ENCODE data around the gene MFSD6L.

Gene MFSD6L, protein sequence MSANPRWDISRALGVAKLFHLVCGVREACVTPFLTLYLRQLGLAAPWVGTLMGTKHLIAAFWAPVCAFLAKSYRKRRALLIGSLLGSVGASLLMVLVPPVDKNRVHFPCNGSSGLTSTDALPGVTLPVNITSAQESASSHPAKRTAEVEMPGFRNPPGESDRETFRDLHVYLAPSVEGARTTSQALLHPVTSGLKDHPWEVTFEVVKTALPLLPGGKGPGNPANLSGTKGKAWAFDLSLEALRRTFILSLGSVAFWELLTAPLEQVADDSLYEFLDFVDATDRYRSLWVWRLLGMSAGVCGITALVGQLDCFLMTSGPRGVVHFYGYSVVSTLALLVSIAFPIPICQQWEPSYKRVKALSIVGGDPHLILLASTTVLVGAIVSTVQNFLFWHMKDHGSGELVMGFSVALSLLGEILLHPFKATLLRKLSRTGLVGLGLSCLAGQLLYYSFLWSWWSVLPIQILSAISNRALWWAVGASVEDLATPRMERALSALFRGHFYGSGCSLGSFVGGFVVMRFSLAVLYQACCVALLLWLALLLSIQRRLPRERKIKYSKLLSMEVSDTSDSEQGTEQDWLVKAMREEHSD

DNA sequence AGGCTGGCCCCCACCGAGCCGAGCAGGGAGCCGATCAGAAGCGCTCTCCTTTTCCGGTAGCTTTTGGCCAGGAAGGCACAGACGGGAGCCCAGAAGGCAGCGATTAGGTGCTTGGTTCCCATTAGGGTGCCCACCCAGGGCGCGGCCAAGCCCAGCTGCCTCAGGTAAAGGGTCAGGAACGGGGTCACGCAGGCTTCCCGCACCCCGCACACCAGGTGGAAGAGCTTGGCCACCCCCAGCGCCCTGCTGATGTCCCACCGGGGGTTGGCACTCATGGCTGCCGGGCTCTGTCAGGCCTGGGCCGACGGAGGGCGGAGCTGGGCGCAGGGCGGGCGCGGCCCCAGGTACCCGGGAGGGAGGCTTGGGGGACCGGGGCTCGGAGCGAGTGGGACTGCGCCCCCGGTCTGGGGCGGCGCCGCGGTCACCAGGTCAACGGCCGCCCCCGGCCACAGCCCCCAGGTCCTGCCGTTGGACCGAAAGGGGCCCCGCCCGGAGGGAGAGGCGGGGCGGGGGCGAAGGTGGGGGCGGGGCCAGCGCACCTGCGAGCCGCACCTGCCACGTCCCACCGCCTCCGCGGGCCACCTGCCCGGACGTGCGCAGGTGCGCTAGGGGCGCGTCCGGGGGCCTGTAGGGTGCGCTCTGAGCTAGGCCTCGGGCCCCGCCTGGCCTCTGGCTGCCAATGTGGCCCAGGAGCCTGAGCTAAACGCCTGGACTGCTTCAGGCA lies at the start of gene MFSD6L:
Gene MFSD6L, minus strand, starts transcription at position 520 of the 724 bp plus-strand sequence. Its CDS starts 245 bp downstream, at position 275.
- no peak for DNase-seq

DNA sequence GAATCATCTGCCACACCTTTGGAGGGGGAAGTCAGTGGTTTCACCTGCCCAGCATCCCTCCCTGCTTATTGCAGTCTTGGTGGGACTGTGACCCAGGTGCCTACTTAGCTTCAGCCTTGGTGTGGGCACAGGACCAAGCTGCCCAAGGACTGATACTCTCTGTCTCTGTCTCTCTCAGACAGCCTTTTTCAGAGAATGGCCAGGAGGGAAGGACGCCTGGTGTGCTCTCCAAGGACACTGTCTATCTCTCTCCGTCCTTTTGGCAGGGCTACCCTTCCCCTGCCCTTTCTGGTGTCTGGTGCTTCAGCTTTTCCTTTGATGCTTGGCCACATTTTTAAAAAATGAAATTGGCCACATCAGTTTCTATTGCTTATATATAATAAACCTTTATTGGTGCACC lies 48.7 kb upstream of the MFSD6L start:
- no peak for DNase-seq

DNA sequence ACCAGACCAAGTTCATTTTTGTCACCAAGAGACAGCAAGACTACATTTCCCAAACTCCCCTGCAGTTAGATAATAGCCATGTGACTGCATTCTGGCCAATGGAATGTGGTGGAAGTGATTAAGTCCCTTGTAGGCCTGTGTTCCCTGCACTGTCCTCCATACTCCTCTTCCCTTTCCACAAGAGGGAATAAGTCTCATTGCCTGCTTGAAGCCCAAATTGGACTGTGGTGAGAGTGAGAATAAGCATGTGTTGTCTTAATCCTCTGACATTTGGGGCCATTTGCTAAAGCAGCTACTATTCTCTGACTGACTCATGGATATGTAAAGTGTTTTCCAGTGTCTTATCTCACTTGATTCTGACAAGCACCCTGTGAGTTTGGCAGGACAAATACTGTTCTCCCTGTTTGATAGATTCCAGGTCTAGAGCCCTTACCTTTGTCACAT lies 47.6 kb upstream of the MFSD6L start:
- DNase-seq: no peak

DNA sequence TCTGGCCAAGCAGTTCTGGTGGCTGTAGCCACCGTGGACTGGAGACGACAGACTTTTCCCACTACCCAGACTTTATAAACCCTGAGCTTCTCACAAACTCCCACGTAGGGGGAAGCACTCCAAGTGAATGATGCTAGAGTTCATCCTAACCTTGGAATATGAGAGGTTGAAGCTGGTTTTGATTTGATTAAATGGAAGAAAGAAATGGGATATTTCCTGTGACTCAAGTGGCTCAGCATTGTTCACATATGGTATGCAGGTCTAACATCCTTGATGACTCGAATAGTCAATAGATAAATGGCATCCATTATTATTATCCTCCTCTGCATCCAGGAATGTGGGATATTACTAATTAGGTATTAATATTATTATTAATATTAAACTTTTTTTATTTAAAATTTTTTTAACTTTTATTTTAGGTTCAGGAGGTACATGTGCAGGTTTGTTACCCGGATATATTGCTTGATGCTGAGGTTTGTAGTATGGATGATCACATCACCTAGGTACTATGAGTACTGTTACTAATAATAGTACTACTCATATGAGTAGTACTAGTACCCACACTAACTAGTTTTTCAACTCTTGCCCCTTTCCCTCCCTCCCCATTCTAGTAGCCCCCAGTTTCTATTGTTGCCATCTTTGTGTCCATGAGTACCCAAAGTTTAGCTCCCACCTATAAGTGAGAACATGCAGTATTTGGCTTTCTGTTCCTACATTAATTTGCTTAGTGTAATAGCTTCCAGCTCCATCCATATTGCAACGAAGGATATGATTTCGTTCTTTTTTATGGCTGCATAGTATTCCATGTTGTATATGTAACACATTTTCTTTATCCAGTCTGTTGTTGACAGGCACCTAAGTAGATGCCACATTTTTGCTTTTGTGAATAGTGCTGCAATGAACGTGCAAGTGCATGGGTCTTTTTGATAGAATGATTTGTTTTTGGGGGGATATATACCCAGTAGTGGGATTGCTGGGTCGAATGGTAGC lies 45.4 kb upstream of the MFSD6L start:
- DNase-seq: no peak

DNA sequence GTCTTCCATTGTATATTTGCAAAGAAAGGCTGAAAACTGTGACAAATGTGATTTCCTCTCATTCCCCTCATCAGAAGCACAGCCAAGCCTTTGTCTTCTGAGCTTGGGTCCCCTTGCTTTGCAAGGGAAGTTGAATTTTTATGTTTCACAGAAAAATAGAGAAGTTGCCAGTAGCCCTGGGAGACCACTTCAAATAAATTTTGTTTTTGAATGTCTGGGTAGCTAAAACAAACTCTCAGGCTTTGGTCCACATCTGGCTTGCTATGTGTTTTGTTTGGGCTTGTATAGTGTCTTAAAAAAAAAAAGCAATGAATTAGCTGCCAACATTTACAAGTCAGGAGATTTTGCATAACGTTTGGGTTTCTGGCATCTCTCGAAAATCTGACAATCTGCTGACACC lies 44.2 kb upstream of the MFSD6L start:
- DNase-seq: no peak

DNA sequence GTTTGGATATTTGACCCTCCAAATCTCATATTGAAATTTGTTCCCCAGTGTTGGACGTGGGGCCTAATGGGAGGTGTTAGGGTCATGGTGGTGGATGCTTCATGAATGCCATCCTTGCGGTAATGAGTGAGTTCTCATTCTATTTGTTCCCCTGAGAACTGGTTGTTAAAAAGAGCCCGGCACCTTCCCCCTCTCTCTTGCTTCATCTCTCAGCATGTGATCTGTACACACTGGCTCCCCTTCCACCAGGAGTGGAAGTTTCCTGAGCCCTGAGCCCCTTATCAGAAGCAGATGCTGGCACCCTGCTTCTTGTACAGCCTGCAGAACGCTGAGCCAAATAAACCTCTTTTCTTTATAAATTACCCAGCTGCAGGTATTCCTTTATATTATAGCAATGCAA lies 42.7 kb upstream of the MFSD6L start:
- no peak for DNase-seq

DNA sequence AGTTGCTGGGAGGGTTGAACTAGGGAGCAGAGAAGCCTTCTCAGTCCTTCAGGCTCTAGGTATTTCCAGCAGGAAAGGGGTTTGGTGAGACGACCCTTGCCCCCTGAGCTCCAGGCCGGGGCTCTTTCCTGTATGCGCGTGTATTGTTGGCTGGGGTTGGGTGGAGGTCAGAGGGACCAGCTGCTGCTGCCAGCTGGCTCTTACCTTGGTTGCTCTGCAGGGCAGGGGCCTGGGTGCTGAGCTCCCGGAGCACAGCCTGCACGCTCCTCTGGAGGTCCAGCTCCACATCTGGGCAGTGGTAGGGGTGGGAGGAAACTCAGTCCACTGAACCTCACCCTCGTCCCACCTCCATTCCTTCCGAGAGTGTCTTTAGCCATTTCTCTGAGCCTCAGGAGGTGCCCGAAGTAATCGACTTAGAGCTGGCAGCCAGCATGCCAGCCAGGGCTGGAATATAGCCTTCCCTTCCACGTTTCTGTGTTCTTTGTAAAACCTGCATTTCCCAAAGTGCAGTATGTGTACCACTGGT lies 40.3 kb upstream of the MFSD6L start:
- no peak for DNase-seq

DNA sequence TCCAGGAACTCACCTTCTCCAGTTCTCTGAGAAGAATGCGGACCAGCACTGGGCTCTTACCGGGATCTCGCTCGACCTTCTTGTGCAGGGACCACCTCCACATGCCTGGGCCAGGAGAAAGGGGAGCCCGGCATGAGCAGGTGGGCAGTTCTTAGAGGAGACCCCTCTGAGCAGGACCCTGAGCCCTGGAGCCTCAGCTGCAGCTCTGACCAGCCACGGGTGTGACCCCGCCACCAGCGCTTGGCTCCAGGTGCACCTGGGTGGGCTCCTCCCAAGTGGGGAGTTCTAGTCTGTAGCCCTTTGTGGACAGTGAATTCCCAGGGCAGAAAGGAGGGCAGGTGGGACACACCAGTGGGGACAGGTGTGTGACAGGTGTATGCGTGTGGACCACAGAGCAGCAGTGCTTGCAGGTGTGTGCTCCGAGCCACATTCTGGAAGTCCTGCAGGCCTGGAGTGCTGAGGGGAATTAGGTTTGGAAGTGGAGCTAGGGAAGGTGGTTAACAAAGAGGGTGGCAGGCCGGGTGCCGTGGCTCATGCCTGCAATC lies 39.5 kb upstream of the MFSD6L start:
- DNase-seq: no peak

DNA sequence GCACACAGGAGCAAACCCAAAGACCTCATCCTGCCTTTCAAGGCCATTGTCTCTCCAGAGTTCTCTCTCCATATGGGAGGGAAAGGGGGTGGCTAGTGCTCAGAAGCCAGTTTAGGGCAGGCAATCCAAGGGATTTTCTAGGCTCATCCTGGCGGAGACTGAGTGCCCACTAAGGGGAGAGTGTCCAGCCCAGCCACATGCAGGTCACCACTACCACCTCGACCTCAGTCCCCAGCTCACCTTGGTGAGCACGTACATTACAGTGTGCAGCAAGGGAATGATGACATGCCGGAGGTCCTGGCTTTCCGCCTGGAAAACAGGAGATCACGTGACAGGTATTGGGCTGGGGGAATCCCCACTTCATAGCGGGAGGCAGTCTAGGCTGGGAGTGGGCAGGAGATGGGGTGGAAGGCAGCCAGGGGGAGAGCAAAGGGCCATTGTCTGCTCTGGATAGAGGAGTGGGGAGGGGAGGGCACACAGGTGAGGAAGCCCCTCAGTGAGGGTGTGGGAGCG lies 38.5 kb upstream of the MFSD6L start:
- DNase-seq: no peak

DNA sequence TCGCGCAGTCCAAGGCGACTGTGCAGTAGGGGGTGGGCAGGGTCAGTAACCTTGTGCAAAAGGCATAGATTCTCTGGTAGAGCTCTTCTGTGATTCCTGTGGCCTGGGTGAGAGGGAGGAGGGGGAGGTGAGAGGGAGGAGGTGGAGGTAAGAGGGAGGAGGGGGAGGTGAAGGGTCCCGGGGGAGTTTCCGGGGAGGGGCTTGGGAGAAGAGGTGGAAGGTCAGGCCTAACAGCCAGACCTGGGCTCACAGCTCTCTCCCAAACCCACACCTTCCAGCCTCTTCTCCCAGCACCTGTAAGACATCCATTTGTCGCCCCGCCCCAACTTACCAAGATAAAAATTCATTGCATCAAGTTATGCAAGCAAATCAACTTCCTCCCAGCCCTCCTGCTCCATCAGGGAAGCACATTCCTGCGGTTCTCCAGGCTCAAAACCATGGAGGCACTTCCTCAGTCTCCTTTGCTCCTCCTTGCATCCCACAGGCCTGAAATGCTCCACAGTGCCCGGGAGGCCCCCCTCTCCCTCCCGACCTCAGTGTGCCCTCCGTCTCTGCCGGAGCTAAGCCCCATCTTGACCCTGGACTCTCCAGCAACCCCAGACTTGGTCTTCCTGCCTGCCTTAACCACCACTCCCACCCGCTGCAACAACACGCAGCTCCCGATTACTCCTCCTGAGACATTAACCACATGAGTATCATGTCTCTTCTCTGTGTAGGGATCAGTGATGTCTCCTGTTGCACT lies 37.8 kb upstream of the MFSD6L start:
- no peak for DNase-seq

DNA sequence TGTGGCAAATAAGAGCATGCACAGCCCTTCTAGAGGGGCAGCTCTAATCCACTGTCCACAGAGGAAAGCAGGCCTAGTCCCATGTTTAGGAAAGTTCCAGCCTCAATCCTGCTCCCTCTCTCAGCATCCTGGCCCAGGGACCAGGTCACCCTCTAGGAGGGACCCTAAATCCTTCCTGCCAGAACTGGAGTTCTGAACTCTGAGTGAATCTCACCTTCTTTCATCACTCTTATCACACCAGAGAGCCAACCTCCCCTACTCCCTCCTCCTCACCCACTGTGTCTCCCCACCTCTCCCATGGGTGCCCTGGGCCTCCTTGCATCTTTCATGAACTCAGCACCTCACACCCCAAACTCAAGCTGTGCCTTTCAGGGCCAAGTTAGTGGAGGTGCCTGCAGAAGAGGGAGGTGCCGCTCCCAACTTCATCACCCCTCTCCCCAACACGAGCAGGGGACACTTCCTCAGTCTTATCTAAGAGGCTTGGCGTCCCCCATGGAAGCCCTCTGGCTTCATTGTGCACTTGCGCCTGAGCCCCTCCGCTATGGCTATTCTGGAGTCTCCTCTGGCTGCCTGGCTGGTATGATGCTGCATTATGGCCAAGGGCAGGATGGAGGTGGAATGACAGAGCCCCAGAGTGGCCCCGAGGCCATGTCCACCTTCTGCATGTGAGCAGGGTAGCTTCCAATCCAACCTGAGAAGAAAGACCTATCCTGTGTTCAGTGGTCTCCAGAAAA lies 36.6 kb upstream of the MFSD6L start:
- no peak for DNase-seq

DNA sequence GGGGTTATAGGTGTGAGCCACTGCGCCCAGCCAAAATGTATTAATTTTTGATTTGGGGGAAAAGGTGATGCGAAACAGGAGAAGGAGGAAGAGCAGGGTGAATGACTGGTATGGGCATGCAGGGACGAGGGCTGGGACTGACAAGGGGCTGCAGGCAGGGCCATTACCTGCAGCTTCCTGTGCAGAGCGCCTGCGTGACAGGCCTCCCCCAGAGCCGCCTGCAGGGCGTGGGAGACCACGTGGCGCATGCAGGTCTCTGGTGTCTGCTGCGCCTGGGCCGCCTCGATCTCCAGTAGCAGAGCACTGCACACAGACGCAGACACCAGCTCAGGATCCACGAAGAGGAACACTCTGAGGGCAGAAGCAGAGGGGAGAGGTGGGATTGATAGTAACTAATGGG lies 35.9 kb upstream of the MFSD6L start:
- DNase-seq: no peak

DNA sequence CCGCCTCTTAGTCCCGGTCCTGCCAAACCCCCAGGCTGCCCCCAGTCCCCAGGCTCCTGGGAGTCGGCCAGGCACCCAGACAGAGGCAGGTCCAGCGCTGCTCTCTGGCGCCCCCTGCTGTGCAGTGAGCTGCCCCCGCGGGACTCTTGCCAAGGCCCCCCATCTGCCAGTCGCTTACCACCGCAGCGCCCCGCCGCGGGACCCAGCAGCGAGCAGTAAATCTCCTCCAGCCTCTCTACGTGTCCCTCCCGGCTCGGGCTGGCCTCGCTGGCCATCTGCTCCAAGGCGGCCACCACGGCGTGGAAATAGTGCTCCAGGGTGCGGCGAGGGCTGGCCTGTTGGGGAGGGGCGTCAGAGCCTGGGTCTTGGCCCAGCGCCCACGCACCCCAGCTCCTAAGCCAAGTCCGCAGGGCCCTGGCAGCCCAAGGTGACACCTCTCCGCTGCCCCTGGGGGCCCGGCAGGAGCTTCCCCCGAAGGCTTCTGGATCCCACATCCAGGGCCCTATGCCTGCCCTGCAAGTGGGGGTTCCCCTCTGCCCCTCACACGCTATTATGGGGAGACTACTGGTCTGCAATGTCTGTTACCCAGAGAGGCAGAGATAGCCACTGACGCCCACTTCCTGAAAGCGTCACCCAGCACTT lies 33.7 kb upstream of the MFSD6L start:
- peak; percentile 40 for DNase-seq

DNA sequence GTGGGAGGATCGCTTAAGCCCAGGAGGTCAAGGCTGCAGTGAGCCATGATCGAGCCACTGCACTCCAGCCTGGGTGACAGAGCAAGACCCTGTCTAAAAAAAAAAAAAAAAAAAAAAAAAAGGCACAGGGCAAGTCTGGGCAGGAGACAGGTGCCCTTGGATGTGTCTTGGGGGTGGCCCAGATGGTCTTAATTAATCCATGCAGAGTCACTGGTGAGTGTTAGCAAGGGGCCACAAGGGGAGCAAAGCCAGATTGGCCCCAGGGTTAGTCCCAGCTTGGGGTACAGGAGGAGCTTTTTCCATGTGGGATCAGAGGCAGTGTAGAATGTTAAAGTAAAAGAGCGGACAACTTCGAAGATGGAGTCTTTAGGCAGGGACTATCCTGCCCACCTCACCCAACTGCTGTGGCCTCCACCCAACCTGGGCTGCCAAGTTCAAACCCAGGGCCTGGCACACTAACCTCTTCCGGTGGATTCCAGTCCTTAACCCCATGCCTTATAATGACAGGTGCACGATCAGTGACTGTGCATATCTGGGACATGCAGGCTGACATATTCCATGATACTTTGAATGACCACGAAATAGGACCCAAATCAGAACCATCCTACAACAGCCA lies 32.2 kb upstream of the MFSD6L start:
- no peak for DNase-seq

DNA sequence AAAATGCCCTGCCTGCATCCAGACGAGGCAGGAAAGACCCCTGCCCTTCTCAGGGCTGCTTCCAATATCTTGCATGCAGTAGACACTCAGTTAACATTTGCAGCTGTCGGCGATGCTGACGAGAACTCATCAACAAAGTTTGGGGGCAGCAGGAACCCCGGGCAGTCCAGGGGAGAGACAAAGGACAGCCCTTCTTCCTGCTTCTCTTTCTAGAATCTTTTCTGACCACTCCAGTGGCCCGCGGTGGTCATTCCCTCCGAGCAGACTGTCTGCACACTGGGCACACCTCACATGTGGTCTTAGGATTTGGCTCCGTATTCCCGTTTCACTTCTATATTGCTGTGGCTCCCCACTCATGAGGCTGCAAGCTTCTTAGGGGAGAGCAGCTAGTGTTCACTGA lies 31.0 kb upstream of the MFSD6L start:
- DNase-seq: no peak

DNA sequence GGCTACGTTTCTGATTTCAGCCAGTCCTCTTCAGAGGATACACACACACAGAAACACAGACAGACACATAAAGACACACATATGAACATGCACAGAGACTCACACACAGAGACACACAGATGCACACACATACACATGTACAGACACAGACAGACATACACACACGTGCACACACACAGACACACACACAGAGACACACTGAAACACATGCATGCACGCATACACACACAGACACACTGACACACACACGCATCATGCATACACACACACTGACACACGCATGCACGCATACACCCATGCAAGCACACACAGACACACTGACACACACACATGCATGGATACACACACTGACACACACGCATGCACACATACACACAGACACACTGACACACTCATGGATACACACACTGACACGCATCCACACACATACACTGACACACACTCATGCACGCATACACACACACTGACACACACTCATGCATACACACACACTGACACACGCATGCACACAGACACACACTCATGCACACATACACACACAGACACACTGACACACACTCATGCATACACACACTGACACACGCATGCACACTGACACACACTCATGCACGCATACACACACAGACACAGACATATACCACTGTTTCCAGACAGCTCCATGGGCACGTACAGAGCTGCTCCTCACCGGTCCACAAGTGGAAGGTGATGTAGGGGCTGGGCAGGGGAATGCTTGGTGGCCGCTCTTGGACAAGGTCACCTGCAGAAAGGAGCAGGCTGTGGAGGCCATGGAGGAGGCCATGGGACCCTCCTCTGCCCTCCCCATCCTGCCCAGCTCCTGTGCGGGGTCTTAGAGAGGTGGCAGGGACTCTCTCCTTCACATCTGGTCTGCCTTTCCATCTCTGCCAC lies 30.1 kb upstream of the MFSD6L start:
- DNase-seq: no peak

DNA sequence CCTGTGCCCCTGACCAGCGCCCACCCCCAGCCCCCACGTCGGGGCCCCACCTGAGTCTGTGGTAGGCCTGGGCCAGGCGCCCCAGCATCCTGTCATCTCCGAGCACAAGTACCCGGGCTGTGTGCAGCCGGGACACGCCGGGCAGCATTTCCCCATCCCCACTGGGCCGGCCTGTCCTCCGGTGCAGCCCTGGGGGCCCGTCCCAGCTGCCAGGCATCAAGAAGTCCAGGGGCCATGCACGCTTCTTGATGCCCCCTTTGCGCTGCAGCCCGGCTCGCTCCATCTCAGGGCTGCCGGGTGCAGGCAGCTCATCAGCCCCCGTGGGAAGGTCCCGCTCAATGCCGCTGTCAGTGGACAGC lies 29.3 kb upstream of the MFSD6L start:
- DNase-seq: no peak

DNA sequence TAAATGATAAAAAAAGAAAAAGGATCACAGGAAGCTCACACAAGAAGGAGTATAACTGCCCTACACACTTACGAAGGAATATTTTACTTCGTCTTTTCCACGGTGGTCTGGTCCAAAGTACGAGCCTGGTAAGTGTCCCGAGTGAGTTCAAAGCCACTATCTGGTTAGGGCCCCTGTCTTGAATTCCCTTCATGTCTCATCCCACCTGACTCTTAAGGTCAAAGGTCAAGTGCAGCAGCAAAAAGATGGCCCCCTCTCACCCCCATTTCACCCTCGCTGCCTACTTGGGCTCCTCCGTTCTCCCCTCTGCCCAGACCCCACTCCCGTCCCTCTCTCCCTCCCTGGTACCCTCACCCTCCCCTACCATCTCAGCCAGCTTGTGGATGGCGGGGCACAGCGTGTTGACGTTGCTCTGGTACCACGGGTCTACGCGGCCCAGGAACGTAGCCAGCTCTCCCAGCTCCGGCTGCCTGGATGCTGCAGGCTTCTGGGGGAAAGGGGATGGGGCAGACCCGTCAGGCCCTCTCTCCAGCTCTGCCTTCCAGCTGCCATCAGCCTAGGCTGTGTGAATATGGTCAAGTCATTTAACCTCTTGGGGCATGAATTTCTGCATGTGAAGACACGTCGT lies 27.8 kb upstream of the MFSD6L start:
- no peak for DNase-seq
